ENCODE results near the gene ZMIZ1.

The ZMIZ1 gene

DNA sequence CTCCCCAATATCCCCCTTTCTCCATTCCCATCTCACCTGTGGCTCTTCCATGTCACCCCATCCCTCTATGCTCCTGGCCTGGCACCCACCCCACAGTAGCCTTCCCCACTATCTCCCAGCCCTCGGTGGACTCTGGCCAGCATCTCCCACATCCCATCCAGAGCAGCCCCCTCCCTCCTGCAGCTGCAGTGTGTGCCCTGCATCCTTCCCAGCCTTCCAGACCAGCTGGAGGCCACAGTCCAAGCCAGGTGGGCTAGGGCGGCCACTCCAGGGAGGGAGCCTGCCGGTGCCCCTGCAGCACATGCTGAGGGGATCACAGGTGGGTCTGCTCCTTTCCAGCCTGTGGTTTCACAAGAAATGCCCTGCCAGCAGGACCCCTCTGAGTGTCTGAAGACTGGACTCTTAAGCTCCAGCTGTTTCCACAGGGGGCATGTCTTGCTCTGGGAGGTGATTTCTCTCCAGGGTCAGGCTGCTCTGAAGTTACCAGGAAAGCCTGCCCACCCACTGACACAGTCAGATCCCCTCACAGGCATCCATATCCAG lies 187.6 kb downstream of the ZMIZ1 start:
- DNase-seq = no peak
- no peak overlapping the region for H3K14ac ChIP-seq (ENCODE audit: low read length)
- no peak overlapping the region for H3K4me2 ChIP-seq (ENCODE audit: low read length)
- no peak overlapping the region for H3K4ac ChIP-seq (ENCODE audit: low read depth, low read length)
- no peaks in the 10 kb centered on the region for H3K79me2 ChIP-seq (ENCODE audit: control insufficient read depth, insufficient read depth, low read length, poor library complexity)
- H2BK12ac ChIP-seq (ENCODE audit: low read length) = no peak overlapping the region
- no peak overlapping the region for H3K9ac ChIP-seq (ENCODE audit: low read length)
- no peaks in the 10 kb centered on the region for H3K27me3 ChIP-seq (ENCODE audit: insufficient read depth, low read length)
- no peak overlapping the region for H4K91ac ChIP-seq (ENCODE audit: low read depth, low read length)
- no peak overlapping the region for H4K12ac ChIP-seq (ENCODE audit: low read depth, low read length)
- peaks cover 55 to 58% of the 10 kb centered on the region in 2 experiments for H3K36me3 ChIP-seq (ENCODE audit: control insufficient read depth in 1 of 2, insufficient read depth in 2 of 2, low read length in 2 of 2)
- H3K79me1 ChIP-seq (ENCODE audit: low read length) = peaks cover 2% of the 10 kb centered on the region
- no peaks in the 10 kb centered on the region for H3K9me3 ChIP-seq (ENCODE audit: insufficient read depth, low read depth, low read length)
- no peak overlapping the region for H3K27ac ChIP-seq (ENCODE audit: low read depth, low read length)
- H3K4me3 ChIP-seq (ENCODE audit: low read depth, low read length) = no peak overlapping the region
- no peak overlapping the region for H2BK5ac ChIP-seq (ENCODE audit: low read depth, low read length, poor library complexity)
- no peak overlapping the region for H3K23ac ChIP-seq (ENCODE audit: low read length)
- no peak overlapping the region for H3K18ac ChIP-seq (ENCODE audit: low read length)
- no peak overlapping the region for H2AFZ ChIP-seq (ENCODE audit: insufficient read depth, low read length, poor library complexity)
- no peak overlapping the region for H4K8ac ChIP-seq (ENCODE audit: low read depth, low read length)
- H2BK120ac ChIP-seq (ENCODE audit: insufficient read depth, low read length, poor library complexity) = no peak overlapping the region
- no CpG with 5 or more reads among the region's 3 CpGs for WGBS (ENCODE audit: extremely low coverage, insufficient coverage, insufficient read length)
- no peak overlapping the region for H2AK5ac ChIP-seq (ENCODE audit: low read length)
- peaks cover 4 to 13% of the 10 kb centered on the region in 2 experiments for H3K4me1 ChIP-seq (ENCODE audit: control insufficient read depth in 1 of 2, insufficient read depth in 2 of 2, low read length in 2 of 2)

DNA sequence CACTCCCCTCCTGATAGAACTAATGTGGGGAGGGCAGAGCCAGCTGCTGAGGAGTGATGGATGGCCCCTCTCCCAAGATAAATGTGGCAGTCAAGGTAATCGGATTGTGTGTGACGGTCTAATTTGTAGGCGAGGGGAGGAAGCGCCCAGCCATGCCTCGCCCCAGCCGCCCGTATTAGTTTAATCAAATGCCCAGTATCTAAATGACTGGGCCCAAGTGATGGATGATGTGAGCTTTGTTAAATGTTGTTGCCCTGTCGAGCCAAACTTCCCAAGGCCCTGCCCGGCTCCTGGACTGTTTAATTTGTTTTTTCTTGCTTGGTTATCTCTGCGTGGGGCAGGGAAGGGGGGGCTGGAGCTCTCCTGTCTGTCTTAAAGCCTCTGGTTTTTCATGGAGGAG lies 190.1 kb downstream of the ZMIZ1 start:
- Histone ChIP-seq H3K27ac (ENCODE audit: low read depth, low read length) (no peak overlapping the region), H3K18ac (ENCODE audit: low read length) (no peak overlapping the region), H3K9ac (ENCODE audit: low read length) (no peak overlapping the region), H2BK120ac (ENCODE audit: insufficient read depth, low read length, poor library complexity) (no peak overlapping the region), H4K91ac (ENCODE audit: low read depth, low read length) (no peak overlapping the region), H3K4me3 (ENCODE audit: low read depth, low read length) (no peak overlapping the region), H2BK12ac (ENCODE audit: low read length) (no peak overlapping the region), H3K4me2 (ENCODE audit: low read length) (no peak overlapping the region), H2BK5ac (ENCODE audit: low read depth, low read length, poor library complexity) (no peak overlapping the region), H3K9me3 (ENCODE audit: insufficient read depth, low read depth, low read length) (no peaks in the 10 kb centered on the region), H3K4me1 (ENCODE audit: control insufficient read depth in 1 of 2, insufficient read depth in 2 of 2, low read length in 2 of 2) (peaks cover 15 to 27% of the 10 kb centered on the region in 2 experiments), H4K12ac (ENCODE audit: low read depth, low read length) (no peak overlapping the region), H2AK5ac (ENCODE audit: low read length) (no peak overlapping the region), H3K4ac (ENCODE audit: low read depth, low read length) (no peak overlapping the region), H4K8ac (ENCODE audit: low read depth, low read length) (no peak overlapping the region), H3K79me1 (ENCODE audit: low read length) (peaks cover 2% of the 10 kb centered on the region), H3K14ac (ENCODE audit: low read length) (no peak overlapping the region), H3K27me3 (ENCODE audit: insufficient read depth, low read length) (no peaks in the 10 kb centered on the region), H2AFZ (ENCODE audit: insufficient read depth, low read length, poor library complexity) (no peak overlapping the region), H3K36me3 (ENCODE audit: control insufficient read depth in 1 of 2, insufficient read depth in 2 of 2, low read length in 2 of 2) (peaks cover 47 to 48% of the 10 kb centered on the region in 2 experiments), H3K23ac (ENCODE audit: low read length) (no peak overlapping the region), H3K79me2 (ENCODE audit: control insufficient read depth, insufficient read depth, low read length, poor library complexity) (no peaks in the 10 kb centered on the region)
- no CpG with 5 or more reads among the region's 10 CpGs for WGBS (ENCODE audit: extremely low coverage, insufficient coverage, insufficient read length)
- no peak for DNase-seq

DNA sequence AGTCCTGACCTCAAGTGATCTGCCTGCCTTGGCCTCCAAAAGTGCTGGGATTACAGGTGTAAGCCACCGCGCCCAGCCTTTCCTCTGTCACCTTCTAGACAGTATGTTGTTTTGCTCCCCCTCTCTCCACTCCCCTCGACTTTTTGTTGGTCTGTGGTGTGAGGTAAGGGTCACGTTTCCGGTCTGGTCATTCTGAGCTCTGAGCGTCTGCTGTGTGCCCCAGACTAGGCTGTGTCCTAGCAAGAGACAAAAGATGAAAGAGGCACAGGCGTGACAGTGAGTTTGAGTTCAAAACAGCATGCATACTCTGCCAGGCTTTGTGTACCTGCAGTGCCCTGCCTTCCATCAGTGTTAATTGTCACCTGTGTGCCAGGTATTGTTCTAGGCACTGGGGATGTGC lies 191.1 kb downstream of the ZMIZ1 start:
- Histone ChIP-seq H2BK120ac (ENCODE audit: insufficient read depth, low read length, poor library complexity) (no peak overlapping the region), H3K9me3 (ENCODE audit: insufficient read depth, low read depth, low read length) (no peaks in the 10 kb centered on the region), H3K4me1 (ENCODE audit: control insufficient read depth in 1 of 2, insufficient read depth in 2 of 2, low read length in 2 of 2) (peaks cover 24 to 37% of the 10 kb centered on the region in 2 experiments), H2BK5ac (ENCODE audit: low read depth, low read length, poor library complexity) (no peak overlapping the region), H3K18ac (ENCODE audit: low read length) (no peak overlapping the region), H3K4ac (ENCODE audit: low read depth, low read length) (no peak overlapping the region), H2AK5ac (ENCODE audit: low read length) (no peak overlapping the region), H3K9ac (ENCODE audit: low read length) (no peak overlapping the region), H4K91ac (ENCODE audit: low read depth, low read length) (no peak overlapping the region), H3K23ac (ENCODE audit: low read length) (no peak overlapping the region), H4K8ac (ENCODE audit: low read depth, low read length) (no peak overlapping the region), H3K14ac (ENCODE audit: low read length) (no peak overlapping the region), H3K27me3 (ENCODE audit: insufficient read depth, low read length) (no peaks in the 10 kb centered on the region), H3K79me2 (ENCODE audit: control insufficient read depth, insufficient read depth, low read length, poor library complexity) (peaks cover 2% of the 10 kb centered on the region), H3K36me3 (ENCODE audit: control insufficient read depth in 1 of 2, insufficient read depth in 2 of 2, low read length in 2 of 2) (peaks cover 39 to 47% of the 10 kb centered on the region in 2 experiments), H2AFZ (ENCODE audit: insufficient read depth, low read length, poor library complexity) (no peak overlapping the region), H3K27ac (ENCODE audit: low read depth, low read length) (no peak overlapping the region), H4K12ac (ENCODE audit: low read depth, low read length) (no peak overlapping the region), H3K4me2 (ENCODE audit: low read length) (no peak overlapping the region), H3K4me3 (ENCODE audit: low read depth, low read length) (no peak overlapping the region), H3K79me1 (ENCODE audit: low read length) (peaks cover 5% of the 10 kb centered on the region), H2BK12ac (ENCODE audit: low read length) (no peak overlapping the region)
- no peak for DNase-seq
- WGBS (ENCODE audit: extremely low coverage, insufficient coverage, insufficient read length) = no CpG with 5 or more reads among the region's 7 CpGs

DNA sequence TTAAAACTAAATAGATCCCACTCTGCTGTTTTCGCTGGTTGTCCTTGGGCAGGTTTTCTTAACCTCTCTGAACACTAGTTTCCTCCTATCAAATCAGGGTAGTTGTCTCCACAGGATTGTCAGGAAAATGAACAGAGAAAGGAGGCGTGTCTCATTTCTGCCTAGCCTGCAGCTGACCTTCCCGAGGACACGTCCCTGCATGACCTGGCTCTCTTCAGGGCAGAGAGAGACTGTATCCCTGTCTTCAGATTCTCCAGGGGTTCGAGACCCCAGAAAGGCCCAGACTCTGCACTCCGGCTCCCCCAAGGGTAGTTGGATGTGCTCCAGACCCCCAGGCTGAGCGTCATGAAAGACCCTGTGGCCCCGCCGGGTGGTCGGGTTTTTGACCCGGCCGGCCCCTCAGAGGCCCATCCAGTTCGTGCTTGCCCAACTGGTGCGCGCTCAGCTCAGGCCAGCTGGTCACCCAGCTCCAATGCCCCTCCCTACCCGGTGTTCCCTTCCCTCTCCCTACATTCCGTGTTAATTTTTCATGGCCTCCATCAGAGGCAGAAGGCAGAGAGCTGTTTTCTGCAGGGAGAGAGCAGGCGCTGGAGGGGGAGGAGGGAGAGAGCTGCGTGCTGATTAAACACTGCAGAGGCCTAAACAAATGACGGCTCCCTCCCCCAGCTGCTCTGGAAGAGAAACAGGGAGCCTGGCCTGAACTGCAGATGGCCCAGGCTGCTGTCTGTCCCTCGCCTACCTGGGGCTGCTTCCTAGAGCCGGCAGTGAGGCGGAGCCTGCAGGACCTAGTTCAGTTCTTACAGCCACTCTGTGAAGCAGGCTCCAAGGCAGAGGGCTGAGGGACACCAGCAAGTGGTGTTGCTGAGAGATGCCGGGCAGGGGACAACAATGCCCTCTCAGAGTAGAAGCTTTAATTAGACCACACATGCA lies 192.3 kb downstream of the ZMIZ1 start:
- no CpG with 5 or more reads among the region's 24 CpGs for WGBS (ENCODE audit: extremely low coverage, insufficient coverage, insufficient read length)
- no peak overlapping the region for H2BK120ac ChIP-seq (ENCODE audit: insufficient read depth, low read length, poor library complexity)

More for the DNA sequence above, 192.3 kb downstream of the ZMIZ1 start:
- no peak overlapping the region for H4K91ac ChIP-seq (ENCODE audit: low read depth, low read length)
- H3K79me1 ChIP-seq (ENCODE audit: low read length) = peaks cover 15% of the 10 kb centered on the region
- H3K4ac ChIP-seq (ENCODE audit: low read depth, low read length) = no peak overlapping the region
- H4K8ac ChIP-seq (ENCODE audit: low read depth, low read length) = no peak overlapping the region
- peaks cover 2% of the 10 kb centered on the region for H3K79me2 ChIP-seq (ENCODE audit: control insufficient read depth, insufficient read depth, low read length, poor library complexity)
- no peak overlapping the region for H3K27ac ChIP-seq (ENCODE audit: low read depth, low read length)
- no peak overlapping the region for H3K18ac ChIP-seq (ENCODE audit: low read length)
- no peak overlapping the region for H3K9ac ChIP-seq (ENCODE audit: low read length)
- no peak overlapping the region for H3K14ac ChIP-seq (ENCODE audit: low read length)
- no peak overlapping the region for H2AK5ac ChIP-seq (ENCODE audit: low read length)
- no peaks in the 10 kb centered on the region for H3K9me3 ChIP-seq (ENCODE audit: insufficient read depth, low read depth, low read length)
- peaks cover 39 to 46% of the 10 kb centered on the region in 2 experiments for H3K36me3 ChIP-seq (ENCODE audit: control insufficient read depth in 1 of 2, insufficient read depth in 2 of 2, low read length in 2 of 2)
- no peak overlapping the region for H2AFZ ChIP-seq (ENCODE audit: insufficient read depth, low read length, poor library complexity)
- H3K4me1 ChIP-seq (ENCODE audit: control insufficient read depth in 1 of 2, insufficient read depth in 2 of 2, low read length in 2 of 2) = peaks cover 36 to 49% of the 10 kb centered on the region in 2 experiments
- no peak overlapping the region for H3K23ac ChIP-seq (ENCODE audit: low read length)
- no peaks in the 10 kb centered on the region for H3K27me3 ChIP-seq (ENCODE audit: insufficient read depth, low read length)
- DNase-seq = no peak
- no peak overlapping the region for H3K4me3 ChIP-seq (ENCODE audit: low read depth, low read length)
- H4K12ac ChIP-seq (ENCODE audit: low read depth, low read length) = no peak overlapping the region
- H2BK12ac ChIP-seq (ENCODE audit: low read length) = no peak overlapping the region
- no peak overlapping the region for H3K4me2 ChIP-seq (ENCODE audit: low read length)
- no peak overlapping the region for H2BK5ac ChIP-seq (ENCODE audit: low read depth, low read length, poor library complexity)

Data from trophoblast cell (in vitro differentiated cells and primary cell).